PFSK-1 (cell line): ENCODE data around the gene TRMT61A.

ENCODE experiments used
- REST ChIP-seq, 2 experiments: IDR thresholded peaks; 2 replicates each; pipeline versions ENCODE4 v1.6.1 to v1.8.0; 2011 to 2012; ENCODE audit warnings: low read depth in 2 of 2, low read length in 2 of 2, control low read depth in 1 of 2, inconsistent platforms in 1 of 2, mild to moderate bottlenecking in 1 of 2, moderate library complexity in 1 of 2; ENCODE audit not compliant: insufficient read depth in 1 of 2
- TAF1 ChIP-seq: IDR thresholded peaks from 2 replicates; pipeline ENCODE4 v1.6.1; 2012; ENCODE audit warnings: low read length, control low read depth, borderline replicate concordance; ENCODE audit not compliant: insufficient read depth

- TF ChIP-seq REST (IDR thresholded peaks at IDR 0.05; ENCODE audit: insufficient read depth in 1 of 2, low read depth in 2 of 2, low read length in 2 of 2) = 0 out of 4 replicates have a peak, but pooled peaks of 1 of the 2 experiments have one; percentile 18
- no peak for TF ChIP-seq TAF1
These were observed at the start of gene TRMT61A for GRCh38 chr14:103528587-103529382.
